Renal pelvis (tissue), 12 donors: ENCODE results near the gene GRIK1. TPM values are rescaled to one million over a fixed set of nuclear protein-coding genes. Genes with fewer than 3 reads are reported as not detected.
"Not testable (repeated sequence)": the region's sequence is repeated elsewhere in the genome, so short reads cannot be mapped to it uniquely, and the experiment has no call there.

Experiments
- DNase-seq: peaks from one replicate; pipeline ENCODE4 v3.0.0-alpha.2; 2013
- long read RNA-seq, 16 experiments: transcript quantifications; one replicate each; lab custom pipeline, GENCODE V29; 2026
- polyA plus RNA-seq, 3 donors: library from polyadenylated mRNA; unstranded; fragments of 120-200 nt; gene quantifications; one replicate each; pipeline ENCODE4 v1.2.1, GENCODE V29; 2013; ENCODE audit not compliant: insufficient read length in 3 of 3

Gene GRIK1
- 1 to 10 TPM; 1.5 to 2.0 (median 1.7) TPM for polyA plus RNA-seq
- long read RNA-seq, donor 1 = 0 reads
- long read RNA-seq, donor 2 = 0 reads
- long read RNA-seq, donor 3 = 0 reads
- long read RNA-seq, donor 4, partial matches to known transcripts = 0 of 6 reads
- long read RNA-seq, donor 4, other reads (novel, unspliced or antisense) = 6 of 6 reads
- long read RNA-seq, donor 5 = 0 reads
- long read RNA-seq, donor 6 = 0 reads
- long read RNA-seq, donor 7 = 0 reads
- long read RNA-seq, donor 8 = 0 reads
- long read RNA-seq, donor 9 = 0 reads
- long read RNA-seq, donor 10 = 0 reads
- long read RNA-seq, donor 11 = 0 reads
- long read RNA-seq, donor 12 = 0 reads
- long read RNA-seq, donor 13, partial matches to known transcripts = 5 of 5 reads
- long read RNA-seq, donor 13, other reads (novel, unspliced or antisense) = 0 of 5 reads
- long read RNA-seq, donor 14, partial matches to known transcripts = 5 of 5 reads
- long read RNA-seq, donor 14, other reads (novel, unspliced or antisense) = 0 of 5 reads
- long read RNA-seq, donor 15 = 0 reads
- long read RNA-seq, donor 16 = 0 reads

GRCh38 chr21:29939924-29940275 lies at the start of gene GRIK1:
Gene GRIK1 (minus strand): TSS chr21:29939996.
- DNase-seq = peak; percentile 11

- DNase-seq = no peak
These were observed 48.0 kb upstream of the GRIK1 start for GRCh38 chr21:29987762-29988161.

GRCh38 chr21:29985866-29986265 lies 46.1 kb upstream of the GRIK1 start:
- DNase-seq = no peak

- no peak for DNase-seq
These were observed 39.2 kb upstream of the GRIK1 start for GRCh38 chr21:29979043-29979442.

- no peak for DNase-seq
These were observed 36.0 kb upstream of the GRIK1 start for GRCh38 chr21:29975776-29976175.

GRCh38 chr21:29973258-29973657 lies 33.5 kb upstream of the GRIK1 start:
- no peak for DNase-seq

- no peak for DNase-seq
These were observed 21.7 kb upstream of the GRIK1 start for GRCh38 chr21:29961291-29962027.

GRCh38 chr21:29958551-29958950 lies 18.8 kb upstream of the GRIK1 start:
- no peak for DNase-seq

- not testable (repeated sequence) for DNase-seq
These were observed 18.2 kb upstream of the GRIK1 start for GRCh38 chr21:29958035-29958434.

- DNase-seq = no peak
These were observed 13.9 kb upstream of the GRIK1 start for GRCh38 chr21:29953690-29954089.

GRCh38 chr21:29953072-29953471 lies 13.3 kb upstream of the GRIK1 start:
- DNase-seq = peak; percentile 22

GRCh38 chr21:29951911-29952310 lies 12.1 kb upstream of the GRIK1 start:
- DNase-seq = no peak

GRCh38 chr21:29949991-29950390 lies 10.2 kb upstream of the GRIK1 start:
- no peak for DNase-seq

GRCh38 chr21:29947119-29947518 lies 7.3 kb upstream of the GRIK1 start:
- DNase-seq = no peak

- no peak for DNase-seq
These were observed 4.1 kb upstream of the GRIK1 start for GRCh38 chr21:29943885-29944284.

GRCh38 chr21:29942034-29942433 lies 2.2 kb upstream of the GRIK1 start:
- DNase-seq = no peak

GRCh38 chr21:29940991-29941390 lies 1.2 kb upstream of the GRIK1 start:
- no peak for DNase-seq

- DNase-seq = no peak
These were observed 565 bp upstream of the GRIK1 start for GRCh38 chr21:29940361-29940760.

- peak; percentile 19 for DNase-seq
These were observed 482 bp downstream of the GRIK1 start for GRCh38 chr21:29939104-29939923.

GRCh38 chr21:29938776-29939103 lies 1.1 kb downstream of the GRIK1 start:
- no peak for DNase-seq

GRCh38 chr21:29933088-29933487 lies 6.7 kb downstream of the GRIK1 start:
- no peak for DNase-seq

- no peak for DNase-seq
These were observed 11.3 kb downstream of the GRIK1 start for GRCh38 chr21:29928537-29928936.
